Astrocyte of the cerebellum (primary cell): Measurements from ENCODE around the gene GABARAP.
A peak's percentile ranks its signal among the peaks of the same experiment; 100 is the strongest.

ENCODE experiments used
- DNase-seq: peaks from one replicate; pipeline ENCODE4 v3.0.0-alpha.2; 2011; ENCODE audit warnings: low read depth
- H3K4me3 ChIP-seq: 2 replicates; pipeline ENCODE4 v1.5.1; 2011; ENCODE audit warnings: mild to moderate bottlenecking, low read depth, low read length, moderate library complexity
- CTCF ChIP-seq: IDR thresholded peaks from 2 replicates; pipeline ENCODE4 v1.5.1; 2012; ENCODE audit warnings: low read length, low read depth, moderate library complexity, mild to moderate bottlenecking; ENCODE audit errors: missing control alignments
- in situ Hi-C: cut with HindIII; loops from 2 replicates; pipeline ENCODE4 v1.10.0; 2017; ENCODE audit warnings: low sequenced_read_pairs

GABARAP gene

GRCh38 chr17:7241783-7242716 lies at the start of gene GABARAP:
Gene GABARAP, minus strand, starts transcription at chr17:7242449. Its CDS starts 119 bp downstream, at chr17:7242330.
- DNase-seq, result peak; percentile 75
- peak within 1 kb of the TSS; percentile 98 for H3K4me3 ChIP-seq
- in situ Hi-C loops, result no loop called here
- no peak for TF ChIP-seq CTCF

GRCh38 chr17:7290685-7291084 lies 48.4 kb upstream of the GABARAP start:
- TF ChIP-seq CTCF, result no peak
- H3K4me3 ChIP-seq, result no peak overlapping the region
- in situ Hi-C loops, result no loop called here
- DNase-seq, result no peak

- no peak for DNase-seq
- in situ Hi-C loops, result no loop called here
- no peak for TF ChIP-seq CTCF
- no peak overlapping the region for H3K4me3 ChIP-seq
Observed at GRCh38 chr17:7290166-7290565, 47.9 kb upstream of the GABARAP start.

- no peak for TF ChIP-seq CTCF
- no peak for DNase-seq
- in situ Hi-C loops, result no loop called here
- no peak overlapping the region for H3K4me3 ChIP-seq
Observed at GRCh38 chr17:7289256-7290032, 47.2 kb upstream of the GABARAP start.

- TF ChIP-seq CTCF, result no peak
- in situ Hi-C loops, result no loop called here
- H3K4me3 ChIP-seq, result no peak overlapping the region
- DNase-seq, result no peak
Observed at GRCh38 chr17:7285679-7286078, 43.4 kb upstream of the GABARAP start.

GRCh38 chr17:7284911-7285310 lies 42.7 kb upstream of the GABARAP start:
- TF ChIP-seq CTCF, result no peak
- in situ Hi-C loops, result no loop called here
- DNase-seq, result no peak
- no peak overlapping the region for H3K4me3 ChIP-seq
